Stimulated activated naive CD4-positive, alpha-beta T cell (primary cell): ENCODE results near the gene SOX11.
"Not testable (repeated sequence)": the region's sequence is repeated elsewhere in the genome, so short reads cannot be mapped to it uniquely, and the experiment has no call there.

Experiments
- DNase-seq, 6 experiments: peaks; one replicate each; lab custom pipeline; 2025; lab: John Stamatoyannopoulos, UW

SOX11 gene

GRCh38 chr2:5691985-5692529, at the start of gene SOX11:
SOX11 (plus strand) TSS chr2:5692384; CDS start chr2:5692722, 338 bp downstream.
- DNase-seq, result no peak

- not testable (repeated sequence) for DNase-seq
Measured at GRCh38 chr2:5652734-5653133, 39.5 kb upstream of the SOX11 start.

DNA sequence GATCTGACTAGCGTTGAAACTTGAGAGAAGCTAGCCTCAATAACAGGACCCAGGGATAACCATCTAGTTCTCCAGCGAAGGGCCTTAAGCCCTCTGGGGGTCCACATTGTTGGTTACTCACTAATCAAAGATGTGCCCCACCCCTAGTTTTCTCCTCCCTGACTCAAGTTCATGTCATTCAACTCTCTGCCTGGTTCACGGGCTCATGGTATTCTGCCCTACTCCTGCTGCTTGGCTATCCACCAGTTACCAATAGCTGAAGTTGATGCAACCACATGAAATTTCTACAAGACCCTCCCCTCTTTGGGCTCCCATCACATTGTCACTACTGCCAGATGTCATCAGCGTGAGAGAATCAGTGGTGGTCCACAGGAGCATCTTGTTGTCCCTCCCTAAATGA, 38.4 kb upstream of the SOX11 start:
- not testable (repeated sequence) for DNase-seq

- no peak for DNase-seq
Measured at GRCh38 chr2:5657231-5657630, 35.0 kb upstream of the SOX11 start.

- DNase-seq, result no peak
Measured at GRCh38 chr2:5660591-5660990, 31.6 kb upstream of the SOX11 start.

DNA sequence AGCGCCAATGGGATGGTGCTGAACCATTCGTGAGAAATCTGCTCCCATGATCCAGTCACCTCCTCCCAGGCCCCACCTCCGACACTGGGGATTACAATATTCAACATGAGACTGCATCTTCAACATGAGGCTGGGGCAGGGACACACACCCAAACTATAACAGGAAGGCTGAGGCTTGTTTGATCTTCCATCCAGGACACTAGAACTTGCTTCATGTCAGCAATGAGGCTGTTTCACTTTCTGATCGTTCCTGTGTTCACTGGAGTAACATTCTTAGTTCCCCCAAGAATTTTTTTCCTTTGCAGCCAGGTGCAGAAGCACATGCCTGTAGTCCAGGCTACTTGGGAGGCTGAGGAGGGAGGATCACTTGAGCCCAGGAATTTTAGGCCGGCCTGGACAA, 30.8 kb upstream of the SOX11 start:
- DNase-seq, result no peak

DNA sequence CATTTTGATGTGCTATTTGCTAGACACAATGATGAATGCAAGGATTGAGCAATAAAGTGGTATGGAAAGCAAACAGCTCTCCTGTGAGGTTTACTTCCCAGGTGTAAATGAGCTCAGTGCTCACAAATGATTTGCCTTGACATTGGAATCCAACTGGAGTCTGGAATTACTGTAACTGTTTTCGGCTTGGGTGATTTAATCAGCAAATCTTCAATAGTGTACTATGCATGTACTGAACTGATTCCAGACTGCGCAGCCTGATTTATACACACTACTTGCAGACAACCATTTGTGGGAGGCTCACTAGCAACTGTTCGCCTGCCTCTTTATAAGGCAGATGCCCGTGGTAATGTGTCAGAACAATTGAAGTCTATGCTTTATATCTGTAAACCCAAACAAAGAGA, 27.9 kb upstream of the SOX11 start:
- DNase-seq, result no peak

DNA sequence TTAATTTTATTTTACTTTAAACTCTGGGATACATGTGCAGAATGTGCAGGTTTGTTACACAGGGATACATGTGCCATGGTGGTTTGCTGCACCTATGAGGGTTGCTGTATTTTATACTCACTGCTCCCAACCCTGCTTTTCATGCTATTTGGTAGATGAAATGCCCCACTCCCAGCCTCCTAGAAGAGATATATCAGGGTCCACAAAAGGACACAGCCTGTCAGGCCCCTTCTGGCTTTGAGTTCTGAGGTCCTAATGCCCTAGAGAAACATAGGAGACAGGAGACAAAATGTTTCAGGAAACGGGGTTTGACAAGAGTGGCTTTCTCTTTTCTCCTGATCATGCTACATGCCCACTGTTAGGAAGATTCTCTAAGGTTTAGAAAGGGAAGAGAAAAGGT, 27.1 kb upstream of the SOX11 start:
- DNase-seq, result no peak

DNA sequence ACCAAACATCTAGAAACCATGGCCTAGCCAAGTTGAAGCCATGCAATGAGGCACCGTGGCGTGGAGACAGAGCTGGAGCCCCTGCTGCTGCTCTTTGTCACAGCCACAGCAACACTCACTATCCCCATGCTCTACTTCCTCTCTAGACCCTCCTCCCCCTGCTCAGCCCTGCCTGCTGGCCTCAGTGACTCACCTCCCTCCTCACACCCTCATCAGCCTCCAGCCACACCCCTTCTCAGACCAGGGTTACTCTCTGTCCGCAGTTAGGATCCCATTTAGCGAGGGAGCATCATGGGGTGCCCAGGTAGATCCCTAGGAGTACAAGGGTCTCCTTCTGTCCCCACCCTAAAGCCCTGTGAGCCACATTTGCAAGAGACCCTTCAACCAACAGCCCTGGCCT, 25.4 kb upstream of the SOX11 start:
- no peak for DNase-seq

DNA sequence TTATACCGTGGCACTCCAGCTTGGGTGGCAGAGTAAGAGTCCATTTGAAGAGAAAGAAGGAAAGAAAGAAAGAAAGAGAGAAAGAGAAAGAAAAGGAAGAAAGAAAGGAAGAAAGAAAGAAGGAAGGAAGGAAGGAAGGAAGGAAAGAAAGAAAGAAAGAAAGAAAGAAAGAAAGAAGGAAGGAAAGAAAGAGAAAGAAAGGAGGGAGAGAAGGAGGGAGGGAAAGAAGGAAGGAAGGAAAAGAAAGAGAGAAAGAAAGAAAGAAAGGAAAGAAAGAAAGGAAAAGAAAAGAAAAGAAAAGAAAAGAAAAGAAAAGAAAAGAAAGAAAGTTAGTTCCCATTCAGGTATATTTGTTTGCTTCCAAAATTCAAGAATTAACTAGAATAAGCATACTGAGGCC, 24.5 kb upstream of the SOX11 start:
- not testable (repeated sequence) for DNase-seq

GRCh38 chr2:5668682-5669250, 23.4 kb upstream of the SOX11 start:
- no peak for DNase-seq

DNA sequence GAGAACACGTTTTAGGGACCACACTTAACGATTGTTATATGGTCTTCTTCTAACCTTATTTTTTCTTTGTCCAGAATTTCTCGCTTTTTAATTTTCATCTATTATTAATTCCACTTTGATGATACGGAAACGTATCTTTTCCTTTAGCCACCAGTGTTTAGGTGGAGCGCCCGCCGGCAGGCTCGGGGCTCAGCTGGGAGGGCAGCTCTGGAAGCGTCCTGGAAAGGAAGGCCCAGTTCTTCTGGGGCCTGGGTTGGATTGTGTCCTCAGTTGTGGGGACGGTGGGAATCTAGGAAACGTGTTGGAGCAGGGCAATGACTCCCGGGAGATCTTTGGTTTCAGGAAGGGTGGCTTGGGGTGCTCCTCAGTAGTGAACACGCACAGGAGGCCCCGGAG, 19.4 kb upstream of the SOX11 start:
- DNase-seq, result no peak

DNA sequence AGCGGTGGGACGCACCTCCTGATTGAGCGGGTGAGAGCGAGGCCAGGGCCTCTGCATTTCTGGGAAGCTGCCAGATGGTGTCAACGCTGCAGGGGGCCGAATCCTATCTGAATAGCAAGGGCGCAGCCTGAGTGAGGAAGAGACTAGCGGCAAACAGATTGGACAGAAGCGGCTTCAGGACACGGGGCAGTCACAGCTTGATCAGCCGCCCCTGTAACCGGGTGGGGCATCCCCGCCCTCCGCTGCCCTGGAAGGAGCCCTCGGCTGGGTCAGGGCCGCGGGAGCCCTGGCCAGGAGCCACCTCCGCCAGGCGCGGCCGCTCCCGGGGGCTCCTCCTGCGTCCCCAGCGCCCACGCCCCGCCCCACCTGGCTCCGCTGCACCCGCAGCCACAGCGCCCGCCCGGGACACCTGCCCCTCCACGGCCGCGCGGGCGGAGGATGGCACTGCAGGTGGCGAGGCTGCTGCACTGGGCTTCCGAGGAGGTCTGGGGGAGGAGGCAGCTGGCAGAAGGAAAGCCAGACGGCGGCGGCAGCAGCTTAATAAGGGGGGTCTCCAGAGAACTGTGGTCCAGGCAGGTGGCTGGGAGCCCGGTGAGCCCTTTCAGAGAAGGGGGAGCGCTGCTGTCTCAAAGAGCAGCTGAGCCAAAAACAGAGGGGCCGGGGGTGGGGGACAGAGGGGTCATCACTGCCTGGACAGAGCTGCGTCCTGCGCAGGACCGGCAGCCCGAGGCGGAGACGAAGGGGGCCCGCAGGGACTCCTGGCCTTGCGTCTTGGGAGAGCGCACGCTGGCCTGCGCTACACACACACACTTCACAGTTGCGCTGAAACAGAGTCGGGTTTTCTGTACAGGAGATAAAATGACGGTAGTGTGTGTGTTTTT, 18.8 kb upstream of the SOX11 start:
- no peak for DNase-seq

- no peak for DNase-seq
Measured at GRCh38 chr2:5674026-5674340, 18.2 kb upstream of the SOX11 start.

GRCh38 chr2:5677133-5677532, 15.1 kb upstream of the SOX11 start:
- no peak for DNase-seq

GRCh38 chr2:5683471-5683870, 8.7 kb upstream of the SOX11 start:
- no peak for DNase-seq

GRCh38 chr2:5685225-5685624, 7.0 kb upstream of the SOX11 start:
- no peak for DNase-seq

GRCh38 chr2:5686068-5686467, 6.1 kb upstream of the SOX11 start:
- DNase-seq, result no peak

GRCh38 chr2:5686536-5686935, 5.6 kb upstream of the SOX11 start:
- DNase-seq, result no peak

GRCh38 chr2:5689750-5690149, 2.4 kb upstream of the SOX11 start:
- DNase-seq, result no peak

- no peak for DNase-seq
Measured at GRCh38 chr2:5690286-5690685, 1.9 kb upstream of the SOX11 start.

DNA sequence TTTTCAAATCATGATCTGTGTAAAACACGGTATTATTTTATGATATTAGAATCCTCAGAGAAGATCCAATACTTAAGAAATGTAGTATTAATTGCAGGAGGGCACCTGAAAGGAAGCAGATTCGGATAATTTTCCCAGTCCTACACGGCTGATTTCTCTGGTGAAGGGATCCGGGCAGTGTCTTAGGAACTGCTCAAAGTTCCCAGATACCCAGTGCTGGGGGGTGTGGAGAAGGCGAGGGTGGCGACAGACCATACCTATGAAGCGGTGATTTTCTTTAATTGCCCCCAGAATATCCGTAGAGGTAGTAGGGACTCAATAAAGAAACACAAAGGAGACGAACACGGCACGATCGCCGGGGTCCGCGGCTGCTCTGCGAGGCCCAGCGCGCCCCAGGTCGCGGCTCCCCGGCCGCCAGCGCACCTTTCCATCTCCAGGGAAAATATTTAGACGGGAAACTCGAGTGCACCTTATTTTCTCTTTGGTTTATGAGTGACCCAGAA, 1.4 kb upstream of the SOX11 start:
- no peak for DNase-seq

DNA sequence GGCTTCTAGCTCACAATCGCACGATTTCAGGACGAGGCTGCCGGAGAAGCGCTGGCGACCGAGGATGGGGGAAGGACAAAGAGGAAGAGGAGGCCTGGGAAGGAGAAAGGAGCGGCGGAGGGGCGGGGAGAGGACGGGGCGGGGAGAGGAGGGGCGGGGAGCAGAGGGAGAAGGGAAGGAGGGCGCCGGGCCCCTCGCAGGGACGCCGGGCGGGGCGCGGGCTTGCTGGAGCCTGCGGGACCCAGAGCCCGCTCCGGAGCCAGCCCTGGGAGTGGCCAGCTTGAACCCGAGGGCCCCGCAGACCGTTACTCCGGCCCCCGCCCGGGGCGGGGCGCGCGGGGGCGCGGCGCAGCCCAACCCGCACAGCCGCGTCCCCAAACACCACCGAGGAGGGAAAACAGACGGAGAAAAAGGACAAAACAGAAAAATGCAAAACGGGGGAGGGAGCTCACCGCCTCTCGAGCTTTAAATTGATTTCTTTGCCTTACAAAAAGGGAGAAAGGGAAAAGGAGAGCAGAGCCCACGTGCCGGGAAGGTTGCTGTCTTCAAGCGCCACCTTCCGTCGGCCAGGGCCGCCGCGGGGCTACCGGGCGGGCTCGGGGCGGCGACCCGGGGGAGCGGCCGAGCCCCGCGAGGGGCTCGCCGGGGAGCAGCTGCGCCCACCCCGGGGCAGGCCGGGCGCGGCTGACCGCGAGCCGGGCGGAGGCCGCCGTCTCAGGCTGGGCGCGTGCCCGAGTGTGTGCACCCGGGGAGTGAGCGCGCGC, 781 bp upstream of the SOX11 start:
- DNase-seq, result no peak
